Epithelial cell of esophagus (primary cell): ENCODE results near the gene WDR73.
A peak's percentile ranks its signal among the peaks of the same experiment; 100 is the strongest.

ENCODE experiments used
- DNase-seq: peaks from one replicate; pipeline ENCODE4 v3.0.0; 2010; ENCODE audit warnings: low read depth
- H3K4me3 ChIP-seq: 2 replicates; pipeline ENCODE4 v1.5.1; 2011; ENCODE audit warnings: mild to moderate bottlenecking, low read length, control low read depth
- TF ChIP-seq, protein P1 (sequence below): IDR thresholded peaks from 2 replicates; pipeline ENCODE4 v1.5.1; 2011; ENCODE audit warnings: low read depth, mild to moderate bottlenecking, low read length, control low read depth, inconsistent platforms; ENCODE audit not compliant: insufficient read depth; ENCODE audit errors: missing control alignments

Gene WDR73

GRCh38 chr15:84603630-84604379 is 50.3 kb downstream of the WDR73 start:
- no peak for DNase-seq
- no peak overlapping the region for H3K4me3 ChIP-seq
- TF ChIP-seq, protein P1, sequence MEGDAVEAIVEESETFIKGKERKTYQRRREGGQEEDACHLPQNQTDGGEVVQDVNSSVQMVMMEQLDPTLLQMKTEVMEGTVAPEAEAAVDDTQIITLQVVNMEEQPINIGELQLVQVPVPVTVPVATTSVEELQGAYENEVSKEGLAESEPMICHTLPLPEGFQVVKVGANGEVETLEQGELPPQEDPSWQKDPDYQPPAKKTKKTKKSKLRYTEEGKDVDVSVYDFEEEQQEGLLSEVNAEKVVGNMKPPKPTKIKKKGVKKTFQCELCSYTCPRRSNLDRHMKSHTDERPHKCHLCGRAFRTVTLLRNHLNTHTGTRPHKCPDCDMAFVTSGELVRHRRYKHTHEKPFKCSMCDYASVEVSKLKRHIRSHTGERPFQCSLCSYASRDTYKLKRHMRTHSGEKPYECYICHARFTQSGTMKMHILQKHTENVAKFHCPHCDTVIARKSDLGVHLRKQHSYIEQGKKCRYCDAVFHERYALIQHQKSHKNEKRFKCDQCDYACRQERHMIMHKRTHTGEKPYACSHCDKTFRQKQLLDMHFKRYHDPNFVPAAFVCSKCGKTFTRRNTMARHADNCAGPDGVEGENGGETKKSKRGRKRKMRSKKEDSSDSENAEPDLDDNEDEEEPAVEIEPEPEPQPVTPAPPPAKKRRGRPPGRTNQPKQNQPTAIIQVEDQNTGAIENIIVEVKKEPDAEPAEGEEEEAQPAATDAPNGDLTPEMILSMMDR, result no peak

DNA sequence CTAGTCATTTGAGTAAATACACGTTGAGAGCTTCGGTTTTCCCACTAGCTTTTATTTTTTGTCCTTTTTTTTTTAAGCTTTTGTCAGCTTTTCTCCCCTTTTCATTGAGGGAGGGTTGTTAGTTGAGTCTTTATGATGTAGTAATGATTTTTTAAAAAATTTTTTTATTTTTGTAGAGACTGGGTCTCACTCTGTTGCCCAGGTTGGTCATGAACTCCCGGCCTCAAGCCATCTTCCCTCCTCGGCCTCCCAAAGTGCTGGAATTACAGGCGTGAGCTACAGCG is 52.6 kb downstream of the WDR73 start:
- TF ChIP-seq, protein P1, result no peak
- H3K4me3 ChIP-seq, result peak overlapping the region; percentile 92
- no peak for DNase-seq

DNA sequence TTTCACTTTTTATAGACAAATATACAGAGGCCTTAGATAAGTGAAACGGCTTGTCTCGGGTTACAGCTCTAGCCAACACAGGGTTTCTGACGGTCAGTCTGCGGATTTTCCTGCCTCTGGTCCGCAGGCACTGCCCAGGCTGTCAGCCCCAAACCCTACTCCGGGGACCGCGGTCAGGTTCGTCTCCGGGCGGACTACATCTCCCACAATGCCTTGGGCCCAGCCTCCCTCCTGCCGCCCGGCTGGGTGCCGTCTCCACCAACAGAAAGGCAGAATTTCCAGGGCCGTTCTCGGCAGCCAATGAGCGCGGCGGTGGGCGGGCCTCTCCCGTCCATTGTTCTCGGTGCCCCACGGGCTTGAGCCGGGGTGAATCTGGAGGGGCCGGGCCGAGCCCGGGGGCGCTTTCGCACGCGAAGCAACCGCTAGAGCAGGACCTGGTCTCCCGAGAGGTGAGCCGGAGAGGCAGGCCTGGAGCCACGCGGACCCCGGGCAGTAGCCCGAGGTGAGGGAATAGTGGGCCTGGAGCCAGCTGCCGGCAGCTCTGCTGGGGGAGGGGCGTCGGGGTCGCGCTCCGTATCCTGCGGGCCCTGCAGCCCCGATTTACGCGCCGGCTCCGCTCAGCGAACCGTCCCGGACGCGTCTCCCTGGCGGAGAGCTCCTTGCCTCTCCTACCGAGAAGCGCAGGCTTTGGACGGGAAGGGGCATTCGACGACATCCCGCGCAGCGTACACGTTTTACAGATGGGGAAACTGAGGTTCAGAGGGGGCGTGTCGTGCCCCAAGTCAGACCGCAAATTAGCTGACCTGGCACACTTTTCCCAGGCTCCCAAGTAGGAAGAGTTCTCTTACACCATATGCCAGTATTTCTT is 53.2 kb downstream of the WDR73 start, which contains the start of gene ZSCAN2:
Gene ZSCAN2 (plus strand): TSS at position 323 of the 868 bp plus-strand sequence. CDS start 2,919 bp downstream, outside the sequence.
- H3K4me3 ChIP-seq, result peak within 1 kb of the TSS; percentile 92
- DNase-seq, result peak; percentile 96
- TF ChIP-seq, protein P1, result no peak

DNA sequence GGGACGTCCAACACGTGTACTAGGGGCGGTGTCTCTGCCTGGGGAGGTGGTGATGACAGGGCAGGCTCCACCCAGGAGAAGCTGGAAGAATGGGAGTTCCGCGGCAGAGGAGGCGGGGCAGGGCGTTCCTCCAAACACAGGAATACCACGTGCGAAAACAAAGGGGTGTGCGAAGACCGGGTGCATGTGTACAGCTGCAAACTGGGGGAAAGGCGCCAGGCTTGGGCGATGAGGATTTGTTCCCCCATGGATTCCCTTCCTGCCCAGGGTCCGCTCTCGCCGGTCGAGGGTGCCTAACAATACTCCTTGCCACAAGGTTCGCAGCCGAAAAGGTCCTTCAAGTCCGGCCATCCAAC is 53.8 kb downstream of the WDR73 start:
- peak overlapping the region; percentile 92 for H3K4me3 ChIP-seq
- TF ChIP-seq, protein P1, result no peak
- DNase-seq, result peak; percentile 95

DNA sequence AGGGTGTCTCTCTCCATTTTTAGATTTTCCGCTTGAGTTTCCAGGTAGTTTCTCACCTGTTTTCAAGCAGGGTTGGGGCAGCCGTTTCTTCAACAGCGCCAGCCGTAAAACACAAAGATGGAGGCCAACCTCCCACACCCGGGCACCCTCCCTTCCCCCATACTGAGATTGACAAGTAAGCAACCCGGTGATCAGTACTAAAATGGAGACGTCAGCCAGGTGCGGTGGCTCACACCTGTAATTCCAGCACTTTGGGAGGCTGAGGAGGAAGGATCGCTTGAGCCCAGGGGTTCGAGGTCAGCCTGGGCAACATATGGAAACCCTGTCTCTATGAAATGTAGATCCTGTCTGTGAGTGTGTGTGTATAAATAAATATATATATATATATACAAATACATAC is 54.2 kb downstream of the WDR73 start:
- TF ChIP-seq, protein P1, result no peak
- no peak overlapping the region for H3K4me3 ChIP-seq
- DNase-seq, result no peak

DNA sequence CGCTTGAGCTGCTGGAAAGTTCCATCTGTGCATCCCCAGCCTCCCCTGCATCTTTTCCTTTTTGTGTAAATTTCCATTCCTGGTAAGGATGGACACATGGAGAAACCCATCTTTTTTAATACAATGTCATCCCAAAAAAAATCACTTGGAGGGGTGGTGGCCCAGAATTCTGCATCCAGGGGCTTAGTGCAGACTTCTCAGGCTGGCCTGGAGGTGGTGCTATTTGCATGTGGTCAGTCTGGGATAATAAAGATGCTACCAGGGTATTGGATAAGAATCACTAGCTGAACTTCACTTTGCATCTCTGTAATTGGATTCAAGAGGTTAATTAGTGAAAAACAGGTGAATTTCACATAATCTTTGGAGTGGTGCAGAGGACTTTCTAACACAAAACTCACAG is 55.1 kb downstream of the WDR73 start:
- TF ChIP-seq, protein P1, result peak; percentile 62
- H3K4me3 ChIP-seq, result no peak overlapping the region
- DNase-seq, result peak; percentile 65
